HG02840 (cell line): ENCODE measurements around the gene PTX3.

Source experiments
- ATAC-seq: cut with Tn5 transposase; IDR thresholded peaks from one replicate; pipeline ENCODE4 v1.9.1; 2021; ENCODE audit warnings: mild to moderate bottlenecking, moderate library complexity, moderate number of reproducible peaks; ENCODE audit not compliant: unreplicated experiment, low FRiP score

The PTX3 gene

DNA sequence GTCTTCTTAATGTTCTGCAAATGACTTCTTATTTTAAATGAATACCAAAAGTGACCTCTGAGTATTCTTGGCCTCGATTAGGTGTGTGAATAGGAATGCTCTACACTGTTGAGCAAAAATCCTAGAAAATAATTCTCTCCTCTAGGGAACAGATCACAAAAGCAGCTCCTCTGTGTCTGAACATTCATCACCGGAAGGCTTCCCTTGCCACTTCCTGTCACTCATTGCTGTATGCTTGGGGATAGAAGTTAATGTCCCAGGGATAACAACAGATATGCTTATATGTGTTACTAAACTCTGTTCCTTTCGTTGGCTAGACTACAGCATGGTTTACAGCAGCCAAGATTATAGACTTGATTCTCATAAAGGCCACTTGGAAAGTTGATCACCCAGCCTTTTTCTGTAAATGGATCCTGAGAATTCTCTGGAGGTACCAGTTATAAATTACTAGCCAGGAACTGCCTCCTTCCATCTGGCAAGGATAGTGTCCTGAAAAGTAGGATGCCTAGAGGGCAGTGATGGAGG lies 16.0 kb upstream of the PTX3 start:
- ATAC-seq = no peak

DNA sequence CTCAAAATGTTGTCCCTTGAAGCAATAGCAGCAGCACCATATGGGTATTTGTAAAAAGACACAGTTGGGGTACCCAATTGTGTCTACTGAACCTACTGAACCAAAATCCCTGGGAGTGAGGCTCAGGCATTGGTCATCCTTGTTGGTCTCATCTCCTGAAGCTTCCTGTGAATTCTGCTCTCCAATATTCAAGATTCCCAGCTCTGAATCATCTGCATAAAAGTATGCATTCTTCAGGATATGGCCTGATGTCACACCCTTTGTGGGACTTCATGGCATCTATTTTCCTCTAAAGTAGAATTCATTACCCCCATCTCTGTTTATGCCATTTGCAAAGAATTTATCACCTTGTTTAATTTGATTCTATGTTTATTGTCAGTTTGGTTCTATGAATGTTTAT lies 13.3 kb upstream of the PTX3 start:
- no peak for ATAC-seq

DNA sequence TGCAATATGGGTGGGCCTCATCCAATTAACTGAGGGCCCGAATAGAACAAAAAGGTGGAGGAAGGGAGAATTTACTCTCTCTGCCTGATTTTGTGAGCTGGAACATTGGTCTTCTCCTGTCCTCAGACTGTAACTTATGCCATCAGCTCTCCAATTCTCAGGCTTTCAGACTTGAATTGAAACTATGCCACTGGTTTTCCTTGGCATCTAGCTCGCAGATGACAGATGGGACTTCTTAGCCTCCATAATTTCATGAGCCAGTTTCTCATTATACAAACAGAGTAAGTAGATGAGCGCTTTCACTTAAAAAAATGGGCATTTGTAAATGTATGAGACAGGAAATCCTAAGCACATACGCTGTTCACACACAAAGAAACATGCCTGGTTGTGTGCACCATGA lies 8.7 kb upstream of the PTX3 start:
- ATAC-seq = no peak

DNA sequence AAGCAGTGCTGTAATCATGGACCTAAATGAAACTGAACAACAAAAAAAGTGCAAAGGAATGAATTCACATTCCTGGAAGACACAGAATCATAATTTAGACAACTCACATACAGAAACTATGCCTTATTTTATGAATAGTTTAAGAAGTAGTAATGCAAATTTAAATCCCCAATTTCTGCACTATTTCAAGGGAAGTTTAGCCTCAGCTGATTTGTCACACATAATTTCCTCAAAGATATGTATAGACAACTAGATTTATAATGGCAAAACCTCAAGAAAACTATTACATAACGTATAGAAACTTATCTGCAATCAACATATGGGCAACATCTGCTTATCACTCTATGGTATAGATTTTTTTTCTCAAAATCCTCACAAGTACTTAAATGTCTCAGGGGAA lies 7.8 kb upstream of the PTX3 start:
- ATAC-seq = no peak

DNA sequence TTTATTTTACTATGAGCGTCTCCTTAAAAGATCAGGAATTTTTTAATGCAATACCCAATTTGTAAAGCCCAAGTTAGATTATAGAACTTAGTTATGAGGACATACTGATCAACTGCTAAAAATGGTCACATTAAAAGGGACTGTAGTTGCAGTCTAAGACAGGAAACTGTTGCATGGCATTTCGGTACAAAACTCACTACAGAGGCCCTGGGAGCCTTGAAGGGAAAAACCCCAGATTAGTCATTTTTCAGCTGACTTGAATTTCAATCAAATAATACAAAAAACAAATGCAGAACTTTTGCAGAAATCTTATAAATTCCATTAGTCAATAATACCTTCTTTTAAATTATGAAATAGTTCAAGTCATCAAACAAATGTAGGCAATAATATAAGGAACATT lies 6.9 kb upstream of the PTX3 start:
- no peak for ATAC-seq

DNA sequence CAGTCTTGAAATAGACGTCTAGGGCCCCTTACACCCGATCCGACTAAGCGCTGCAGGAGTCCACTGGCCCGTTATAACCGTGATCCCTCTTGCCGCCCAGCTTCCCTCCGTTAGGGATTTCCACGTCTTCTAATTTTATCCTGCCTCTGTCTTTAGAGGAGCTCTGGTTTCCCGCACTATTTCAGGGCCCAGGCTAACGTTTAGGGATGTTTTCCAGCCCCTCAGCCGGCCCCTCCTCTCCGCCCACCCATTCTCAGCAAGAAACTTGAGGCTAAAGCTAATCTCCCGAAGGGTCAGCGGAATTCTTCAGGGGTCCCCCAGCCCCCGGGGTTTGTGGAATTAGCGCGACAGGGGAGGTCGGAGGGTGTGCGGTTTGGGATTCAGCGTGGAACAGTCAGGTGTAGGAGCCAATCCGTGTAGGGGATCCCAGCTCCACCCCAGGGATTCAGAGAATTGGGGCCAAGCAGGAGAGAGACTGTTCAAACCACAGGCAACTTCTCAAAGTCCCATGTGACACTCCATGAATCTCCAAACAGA lies 1.6 kb downstream of the PTX3 start:
- no peak for ATAC-seq

DNA sequence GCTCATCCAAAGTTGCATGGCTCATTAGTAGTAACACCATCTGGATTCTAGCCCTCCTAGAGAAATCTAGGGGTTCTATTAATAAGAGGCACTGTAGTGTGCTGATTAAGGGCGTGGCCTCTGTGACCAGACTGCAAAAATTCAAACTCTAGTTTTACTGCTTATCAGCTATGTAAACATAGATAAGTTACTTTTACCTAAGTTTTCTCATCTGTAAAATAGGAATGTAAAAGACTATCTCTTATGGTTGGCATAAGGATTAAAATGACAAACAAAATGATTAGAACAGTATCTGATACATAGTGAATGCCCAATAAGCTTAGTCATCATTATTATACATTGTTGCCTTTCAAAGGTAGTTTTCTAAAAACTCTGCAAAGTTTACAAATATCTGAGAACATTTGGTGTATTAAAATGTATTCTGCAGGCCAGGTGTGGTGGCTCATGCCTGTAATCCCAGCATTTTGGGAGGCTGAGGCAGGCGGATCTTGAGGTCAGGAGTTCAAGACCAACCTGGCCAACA lies 4.5 kb downstream of the PTX3 start:
- no peak for ATAC-seq

DNA sequence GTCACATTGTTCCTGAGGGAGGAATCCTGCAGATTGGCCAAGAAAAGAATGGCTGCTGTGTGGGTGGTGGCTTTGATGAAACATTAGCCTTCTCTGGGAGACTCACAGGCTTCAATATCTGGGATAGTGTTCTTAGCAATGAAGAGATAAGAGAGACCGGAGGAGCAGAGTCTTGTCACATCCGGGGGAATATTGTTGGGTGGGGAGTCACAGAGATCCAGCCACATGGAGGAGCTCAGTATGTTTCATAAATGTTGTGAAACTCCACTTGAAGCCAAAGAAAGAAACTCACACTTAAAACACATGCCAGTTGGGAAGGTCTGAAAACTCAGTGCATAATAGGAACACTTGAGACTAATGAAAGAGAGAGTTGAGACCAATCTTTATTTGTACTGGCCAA lies 6.1 kb downstream of the PTX3 start:
- no peak for ATAC-seq

DNA sequence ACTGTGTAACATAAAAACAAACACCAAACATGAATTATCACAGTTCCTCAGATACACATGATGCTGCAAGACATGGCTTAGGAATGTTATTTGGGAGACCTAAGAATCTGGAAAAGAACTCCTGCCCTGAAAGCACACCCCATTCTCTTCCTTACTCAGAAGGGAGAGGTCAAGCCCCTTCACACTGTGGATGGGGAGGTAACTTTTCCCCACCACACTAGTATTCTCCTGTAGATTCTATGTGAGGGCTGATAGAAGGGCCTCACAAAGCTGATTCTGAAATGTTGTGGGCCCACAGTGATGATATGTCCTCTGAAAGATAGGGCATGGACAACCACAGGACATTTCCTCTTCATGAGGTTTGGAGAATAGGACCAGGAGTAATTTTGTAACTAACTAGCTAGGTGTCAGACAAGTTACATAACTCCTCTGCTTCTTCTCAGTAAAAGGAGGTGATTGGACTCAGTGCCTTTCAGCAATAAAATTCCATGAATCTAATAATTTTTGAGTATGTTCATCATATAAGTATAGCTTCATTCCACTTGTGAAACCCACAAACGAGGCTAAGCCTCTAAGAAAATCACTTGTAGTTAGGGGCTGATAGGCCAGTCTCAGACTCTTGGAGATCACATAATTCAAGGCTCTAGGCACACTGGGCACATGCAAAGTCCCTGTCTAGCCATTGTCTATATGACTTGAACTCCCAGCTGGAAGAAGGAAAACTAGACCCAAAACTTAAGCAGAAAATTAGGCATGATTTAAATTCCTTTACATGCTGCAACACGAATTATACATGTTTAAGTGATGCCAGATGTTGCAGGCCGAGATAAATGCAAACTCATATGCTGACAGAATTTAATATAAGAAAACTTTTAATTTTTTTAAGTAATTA lies 7.5 kb downstream of the PTX3 start:
- no peak for ATAC-seq

DNA sequence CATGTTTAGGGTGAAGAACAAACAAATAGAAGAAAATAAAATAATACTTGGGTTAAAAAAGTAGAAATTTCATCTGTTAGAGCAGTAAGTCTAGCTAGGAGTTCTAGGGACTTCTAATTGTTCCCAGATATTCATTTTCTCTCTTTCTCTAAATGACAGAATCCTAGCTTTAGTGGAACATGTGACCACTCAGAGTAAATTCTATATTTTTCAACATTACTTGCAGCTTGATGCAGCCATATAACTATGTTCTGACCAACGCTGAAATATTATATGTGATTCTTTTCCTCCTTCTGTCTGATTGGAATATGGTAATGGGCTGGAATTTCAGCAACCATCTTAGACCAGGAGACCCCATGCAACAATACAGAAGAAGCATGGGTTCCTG lies 8.1 kb downstream of the PTX3 start:
- no peak for ATAC-seq

DNA sequence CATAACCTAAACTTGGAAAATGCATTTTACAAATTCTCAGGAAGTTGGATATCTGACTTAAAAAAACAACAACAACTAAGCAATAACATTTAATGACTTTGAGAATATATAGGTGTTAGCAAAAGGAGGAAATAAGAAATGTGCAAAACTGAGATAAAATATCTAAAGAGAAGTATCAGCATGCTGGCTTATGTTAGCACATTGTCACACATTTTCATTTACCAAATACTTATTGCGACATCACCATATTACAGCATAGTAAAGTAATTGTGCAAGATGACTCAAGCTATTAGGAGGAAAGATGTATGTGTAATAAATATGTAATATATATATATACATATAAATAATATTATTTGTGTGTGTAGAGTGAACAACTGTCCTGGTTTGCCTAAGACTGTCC lies 9.2 kb downstream of the PTX3 start:
- no peak for ATAC-seq

DNA sequence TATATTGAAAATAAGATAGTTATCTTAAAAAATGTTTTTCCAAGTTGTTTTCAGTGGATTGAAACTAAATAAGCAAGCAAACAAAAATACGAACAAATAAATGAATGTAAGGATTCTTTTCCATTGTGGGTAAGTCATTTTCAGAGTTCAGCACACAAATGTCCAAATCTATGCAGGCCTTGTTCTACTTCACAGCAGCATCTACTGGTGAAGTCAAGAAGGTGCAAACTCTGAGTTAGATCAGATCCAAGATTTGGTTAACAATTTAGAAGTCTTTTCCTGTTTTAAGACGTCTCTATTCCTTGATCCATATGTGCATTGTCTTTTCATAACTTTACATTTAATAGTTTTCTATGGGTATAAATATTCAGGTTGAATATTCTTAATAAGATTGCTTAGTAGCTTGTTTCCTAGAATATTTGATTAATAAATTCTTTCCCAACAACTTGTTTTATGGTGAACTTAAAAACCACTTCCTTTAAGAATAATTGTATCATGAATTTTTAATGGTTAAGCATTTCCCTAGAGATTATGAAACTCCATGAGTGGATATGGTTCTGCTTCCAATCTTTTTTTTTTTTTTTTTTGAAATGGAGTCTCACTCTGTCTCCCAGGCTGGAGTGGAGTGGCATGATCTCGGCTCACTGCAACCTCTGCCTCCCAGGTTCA lies 10.5 kb downstream of the PTX3 start:
- no peak for ATAC-seq

DNA sequence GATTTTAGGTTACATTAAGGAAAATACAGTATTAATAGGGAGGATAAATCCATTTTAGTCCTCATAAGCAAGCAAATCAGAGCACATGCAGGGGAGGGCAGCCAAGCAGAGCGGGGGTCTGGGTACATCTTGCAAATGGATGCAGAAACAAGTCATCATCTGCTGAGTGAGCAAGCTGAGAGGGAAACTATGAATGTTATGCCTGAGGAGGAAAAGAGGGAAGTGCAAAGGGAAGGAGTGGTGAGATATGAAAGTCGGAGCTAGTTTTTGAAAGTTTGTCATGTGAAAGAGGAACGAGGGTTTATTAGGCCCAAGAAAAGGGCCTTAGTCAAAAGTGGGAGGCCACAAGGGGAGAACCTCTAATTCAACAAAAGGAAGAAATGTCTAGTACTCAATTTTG lies 15.4 kb downstream of the PTX3 start:
- no peak for ATAC-seq

DNA sequence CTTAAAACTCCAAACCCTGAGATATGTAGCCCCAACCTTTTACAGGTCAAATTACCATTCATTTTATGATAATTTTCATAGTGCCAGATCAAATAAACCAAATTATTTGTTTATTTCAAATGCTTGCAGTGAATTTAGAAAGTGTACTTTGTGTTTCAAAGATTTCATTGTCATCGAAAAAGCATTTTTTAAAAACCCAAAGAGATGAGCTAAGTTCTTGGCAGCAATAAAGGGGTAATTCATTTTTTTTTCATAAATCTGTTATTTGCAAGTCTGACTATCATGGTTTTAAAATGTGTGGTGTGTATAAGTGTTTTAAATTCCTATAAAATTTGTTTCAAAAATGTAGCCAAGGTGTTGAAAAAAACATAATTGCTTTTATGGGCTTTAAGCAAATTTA lies 17.2 kb downstream of the PTX3 start:
- no peak for ATAC-seq

DNA sequence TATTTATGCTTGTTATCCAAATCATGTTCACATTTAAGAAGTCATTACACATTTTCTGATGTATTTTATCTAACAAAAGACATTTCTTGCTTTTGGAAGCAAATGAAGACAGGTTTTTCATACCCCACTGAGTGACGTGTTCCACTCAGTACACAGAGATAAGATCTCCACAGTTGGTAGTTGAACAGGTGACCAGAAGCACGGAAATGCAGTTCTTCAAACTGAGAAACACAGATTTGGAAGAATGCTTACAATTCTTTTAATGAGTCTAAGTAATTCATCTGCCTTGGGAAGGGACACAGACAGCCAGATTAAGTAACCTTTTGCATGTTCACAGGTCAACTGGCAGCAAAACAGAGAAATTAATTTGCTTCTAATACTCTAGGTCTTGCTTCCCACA lies 23.1 kb downstream of the PTX3 start:
- no peak for ATAC-seq

DNA sequence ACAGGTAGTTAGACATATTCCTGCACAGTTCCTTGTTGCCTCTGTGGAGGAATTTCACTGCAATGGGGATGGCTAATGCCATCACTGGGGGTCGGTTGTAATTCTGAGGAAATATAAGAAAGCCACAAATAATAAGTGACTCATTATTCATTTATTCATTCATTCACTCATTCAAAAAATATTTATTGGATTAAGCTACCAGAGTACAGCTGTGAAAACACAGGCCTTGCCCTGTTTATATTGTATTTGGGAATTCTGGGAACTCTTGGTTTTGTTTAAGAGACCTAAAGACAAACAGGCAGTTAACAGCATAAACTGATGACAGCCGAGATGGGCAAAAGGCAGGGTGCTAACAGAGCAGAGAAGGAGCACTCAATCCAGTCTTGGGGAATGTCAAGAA lies 23.6 kb downstream of the PTX3 start:
- ATAC-seq = no peak

DNA sequence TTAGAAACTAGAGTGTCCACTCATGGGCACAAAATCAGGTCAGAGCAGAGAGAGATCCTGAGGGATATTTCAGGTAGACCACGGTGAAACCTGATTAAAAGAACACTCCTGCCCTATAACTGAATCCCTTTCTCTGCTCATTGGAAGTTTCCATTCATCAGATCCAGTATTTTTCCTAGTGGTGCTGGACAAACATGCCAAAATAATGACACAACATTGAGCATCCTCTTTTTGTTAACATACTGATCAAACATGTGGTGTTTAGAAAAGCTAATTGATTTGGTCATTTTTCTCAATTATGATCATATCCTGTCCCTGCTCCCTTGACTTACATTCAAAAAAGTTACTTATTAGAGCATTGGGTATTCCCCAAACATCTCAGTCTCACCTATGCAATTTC lies 27.2 kb downstream of the PTX3 start:
- ATAC-seq = no peak

DNA sequence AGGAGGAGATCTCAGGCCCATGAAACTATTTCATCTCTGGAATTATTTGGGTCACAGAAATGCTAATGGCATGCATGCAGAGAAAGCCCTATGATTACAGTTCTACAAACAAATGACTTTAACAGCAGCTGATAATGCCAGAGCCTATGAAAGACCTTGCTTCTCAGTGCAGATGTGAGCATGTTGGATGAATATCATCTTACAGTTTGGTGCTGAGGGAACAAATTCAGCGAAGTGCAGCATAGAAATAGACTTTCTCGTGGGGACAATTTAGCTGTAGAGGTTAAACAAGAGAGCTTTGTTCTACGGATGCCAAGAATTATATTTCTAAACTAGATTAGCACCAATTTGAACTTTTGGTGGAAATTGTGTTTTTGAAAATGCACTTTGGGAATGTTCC lies 27.7 kb downstream of the PTX3 start:
- ATAC-seq = no peak

DNA sequence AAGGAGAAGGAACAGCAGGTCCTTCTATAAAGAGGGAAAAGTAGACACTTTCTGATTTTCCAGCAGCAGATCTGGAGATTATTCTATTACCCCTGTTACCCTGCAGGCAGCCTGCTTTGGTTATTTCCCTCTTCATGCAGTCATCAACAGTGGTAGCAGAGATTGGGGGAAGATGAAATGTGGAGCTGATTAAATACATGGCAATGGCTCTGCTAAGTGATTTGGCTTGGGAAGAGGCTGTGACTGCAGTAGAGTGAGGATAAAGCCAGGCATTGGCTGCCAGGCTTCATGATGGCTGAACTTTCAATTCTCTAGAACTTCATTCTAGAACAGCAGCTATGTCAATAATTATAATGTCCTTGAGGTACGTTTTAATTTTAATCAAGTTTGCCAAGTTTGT lies 29.1 kb downstream of the PTX3 start:
- ATAC-seq = no peak

DNA sequence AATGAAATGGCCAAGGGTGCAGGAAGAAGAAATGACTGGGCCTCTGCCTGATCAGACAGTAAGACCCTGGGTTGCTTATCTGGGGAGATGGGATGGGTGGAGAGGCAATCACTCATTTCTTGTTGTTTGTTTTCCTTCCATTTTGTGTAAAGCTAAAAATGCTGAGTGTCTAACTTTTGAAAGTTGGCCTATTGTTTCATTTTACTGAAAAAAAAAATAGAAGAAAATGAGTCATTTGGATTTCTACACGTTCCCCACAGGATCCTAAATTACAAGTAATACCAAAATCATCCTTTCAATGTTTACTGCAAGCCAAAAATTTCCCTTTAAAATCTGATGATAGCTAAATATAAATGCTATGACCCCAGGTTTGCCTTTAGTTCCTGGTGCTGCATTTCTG lies 30.6 kb downstream of the PTX3 start:
- no peak for ATAC-seq

DNA sequence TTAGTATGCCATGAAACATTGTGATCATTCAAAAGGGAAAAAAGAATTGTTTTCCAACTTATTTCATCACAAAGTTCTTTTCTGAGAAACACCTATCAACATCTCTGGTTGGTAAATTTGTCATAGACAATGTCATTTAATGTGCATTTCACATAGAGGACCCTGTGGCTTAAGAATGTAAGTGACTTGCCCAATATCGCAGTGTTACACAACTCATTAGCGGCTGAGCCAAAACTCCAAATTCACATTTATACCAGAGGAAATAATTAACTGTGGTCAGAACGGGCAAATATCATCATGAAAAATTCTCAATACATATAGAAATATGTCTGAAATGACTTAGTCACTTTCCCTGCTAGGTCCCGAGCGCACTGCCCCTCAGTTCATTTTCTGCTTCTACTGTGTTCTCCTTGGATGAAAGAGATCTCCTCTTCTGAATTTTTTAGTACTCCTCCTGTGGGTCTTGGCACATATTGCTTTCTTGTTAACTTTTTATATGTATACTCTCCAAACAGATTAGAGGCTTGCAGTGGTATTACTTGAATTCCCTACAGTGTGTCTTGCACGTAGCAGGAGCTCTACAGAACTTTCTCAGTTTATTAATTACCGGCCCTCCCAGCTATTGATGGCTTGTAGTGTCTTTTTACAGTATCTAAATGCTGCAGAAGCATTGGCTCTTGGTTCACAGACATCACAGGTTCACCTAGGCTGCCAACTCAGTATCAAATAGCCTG lies 33.1 kb downstream of the PTX3 start:
- ATAC-seq = no peak
